Fibroblast of the aortic adventitia (primary cell): ENCODE data around the gene MARCHF4. TPM values are rescaled to one million over a fixed set of nuclear protein-coding genes. Genes with fewer than 3 reads are reported as not detected.

Experiments used
- DNase-seq: peaks from one replicate; pipeline ENCODE4 v3.0.0-alpha.2; 2010; ENCODE audit warnings: low read depth
- H3K4me3 ChIP-seq: 2 replicates; pipeline ENCODE4 v1.5.1; 2011; ENCODE audit warnings: low read depth, mild to moderate bottlenecking, control low read depth, low read length, moderate library complexity
- CTCF ChIP-seq: IDR thresholded peaks from 2 replicates; pipeline ENCODE4 v1.5.1; 2011; ENCODE audit warnings: mild to moderate bottlenecking, low read length, control low read depth, inconsistent platforms; ENCODE audit not compliant: insufficient read depth
- total RNA-seq: library from RNA; depleted of rRNA; stranded (reverse); fragments of >200 nt; gene quantifications from 2 replicates; pipeline ENCODE4 v1.2.3, GENCODE V29; 2012; ENCODE audit warnings: low replicate concordance

MARCHF4 gene
- total RNA-seq, 1 donor: 1.3 TPM

- no peak for TF ChIP-seq CTCF
These were observed 41.6 kb upstream of the MARCHF4 start for GRCh38 chr2:216413882-216414281.

DNA sequence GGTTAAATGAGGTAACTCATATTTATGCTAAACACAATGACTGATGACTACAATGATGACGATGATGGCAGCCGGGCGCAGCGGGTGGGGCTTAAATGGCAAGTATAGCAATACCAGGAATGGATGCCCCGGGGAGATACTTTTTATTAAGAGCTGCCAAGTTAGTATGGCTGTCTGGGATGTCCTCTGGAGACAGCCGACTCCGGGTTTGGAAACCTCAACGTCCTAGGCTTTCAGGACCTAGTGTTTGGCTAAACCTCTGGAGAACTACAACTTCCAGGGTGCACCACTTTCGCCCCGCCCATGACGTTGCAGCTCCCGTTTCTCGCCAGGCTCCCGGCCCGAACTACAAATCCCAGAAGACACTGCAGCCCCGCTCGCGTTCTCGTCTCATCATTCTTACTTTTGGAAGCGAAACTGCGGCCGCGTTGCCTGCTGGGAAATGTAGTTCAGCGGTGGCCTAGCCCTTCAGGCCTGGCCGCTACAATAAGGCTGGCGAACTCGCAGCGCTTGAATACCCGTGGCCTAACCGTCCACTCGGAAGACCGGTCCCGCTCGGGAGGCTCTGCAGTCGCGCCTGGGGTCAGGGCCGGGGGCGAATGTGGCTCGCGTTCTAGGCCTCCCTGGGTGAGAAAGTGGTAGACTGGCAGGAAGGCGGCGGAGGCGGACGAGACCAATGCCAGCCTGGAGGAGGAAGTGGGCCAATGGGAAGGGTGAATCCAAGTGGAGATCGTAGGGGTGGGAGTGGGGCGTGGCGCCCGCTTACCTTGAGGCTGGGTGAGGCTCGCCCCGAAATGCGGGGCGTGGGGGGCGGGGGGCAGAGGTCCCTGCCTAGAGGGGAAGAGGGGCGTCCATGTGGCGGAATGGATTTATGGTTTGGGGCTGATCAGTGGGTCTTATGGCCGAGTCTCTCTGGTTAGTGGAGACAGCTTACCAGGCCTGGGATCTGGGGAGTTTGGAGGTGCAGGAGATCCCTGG is 40.0 kb upstream of the MARCHF4 start, which contains the start of gene SMARCAL1:
Gene SMARCAL1 (plus strand): TSS at position 463 of the 978 bp plus-strand sequence. CDS start 2,221 bp downstream, outside the sequence.
- DNase-seq: peak; percentile 99
- no peak for TF ChIP-seq CTCF
- H3K4me3 ChIP-seq: peak within 1 kb of the TSS; percentile 89

More at GRCh38 chr2:216413882-216414281, 41.6 kb upstream of the MARCHF4 start:
- H3K4me3 ChIP-seq: no peak overlapping the region
- peak; percentile 4 for DNase-seq

- DNase-seq: no peak
- no peak overlapping the region for H3K4me3 ChIP-seq
- TF ChIP-seq CTCF: no peak
These were observed 38.3 kb upstream of the MARCHF4 start for GRCh38 chr2:216410550-216410949.

GRCh38 chr2:216408426-216409290 is 36.4 kb upstream of the MARCHF4 start:
- no peak for DNase-seq
- TF ChIP-seq CTCF: no peak
- H3K4me3 ChIP-seq: no peak overlapping the region

DNA sequence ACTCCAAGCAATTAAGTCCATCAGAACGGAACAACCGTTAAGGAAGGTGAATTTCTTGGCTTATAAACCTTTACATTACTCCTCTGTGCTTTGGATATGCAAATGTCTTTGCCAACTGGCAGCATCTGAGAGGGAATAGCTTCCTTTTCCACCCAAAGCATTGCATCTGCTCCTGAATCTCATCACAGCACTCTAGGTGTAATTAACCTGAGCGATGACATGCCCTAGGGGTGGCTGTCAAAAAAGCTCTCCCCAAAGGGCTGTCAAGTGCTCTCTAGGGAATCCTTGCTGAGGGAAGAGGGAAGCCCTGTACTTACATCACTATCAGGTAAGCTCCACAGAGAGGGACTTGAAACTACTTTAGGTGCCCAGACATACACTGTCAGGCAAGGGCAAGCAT is 34.5 kb upstream of the MARCHF4 start:
- no peak for DNase-seq
- no peak overlapping the region for H3K4me3 ChIP-seq
- TF ChIP-seq CTCF: no peak

DNA sequence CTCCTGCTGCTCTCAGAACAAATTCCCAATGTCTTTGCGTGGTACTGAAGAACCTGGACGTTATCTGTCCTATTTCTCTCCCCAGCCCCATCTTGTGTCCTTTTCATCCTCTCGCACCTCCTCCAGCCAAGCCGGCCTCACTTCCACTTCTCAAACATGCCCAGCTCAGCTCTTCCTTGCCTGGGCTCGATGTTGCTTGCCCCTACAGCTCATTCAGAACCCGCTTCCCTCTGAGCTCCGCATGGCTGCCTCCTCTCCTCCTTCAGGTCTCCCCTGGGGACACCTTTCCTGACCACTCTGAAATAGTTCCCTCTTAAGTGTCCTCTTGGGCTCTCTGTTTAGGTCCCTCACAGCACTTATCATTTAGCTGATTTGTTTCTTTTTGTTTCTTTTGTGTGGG is 33.3 kb upstream of the MARCHF4 start:
- TF ChIP-seq CTCF: no peak
- no peak overlapping the region for H3K4me3 ChIP-seq
- no peak for DNase-seq
